ENCODE data around the gene ITFG1.
A peak's percentile ranks its signal among the peaks of the same experiment; 100 is the strongest.

Gene ITFG1

DNA sequence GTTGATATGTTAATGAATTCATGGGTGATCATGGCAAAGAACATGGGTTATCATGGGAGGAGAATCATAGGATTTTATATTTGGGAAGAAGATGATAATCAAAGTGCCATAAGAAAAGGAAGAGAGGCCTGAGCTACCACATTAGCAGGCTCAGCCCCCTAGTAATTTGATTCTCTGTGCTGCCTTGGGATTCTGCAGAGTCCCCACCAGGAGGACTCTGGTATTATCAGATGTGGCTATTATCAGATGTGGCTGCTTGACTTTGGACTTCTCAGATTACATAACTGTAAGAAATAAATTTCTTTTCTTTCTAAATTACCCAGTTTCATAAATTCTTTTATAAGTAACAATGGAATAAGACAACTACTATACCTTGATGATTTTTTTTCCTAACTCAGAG lies 137.6 kb downstream of the ITFG1 start:
- no peak for DNase-seq (ENCODE audit: low read depth)

DNA sequence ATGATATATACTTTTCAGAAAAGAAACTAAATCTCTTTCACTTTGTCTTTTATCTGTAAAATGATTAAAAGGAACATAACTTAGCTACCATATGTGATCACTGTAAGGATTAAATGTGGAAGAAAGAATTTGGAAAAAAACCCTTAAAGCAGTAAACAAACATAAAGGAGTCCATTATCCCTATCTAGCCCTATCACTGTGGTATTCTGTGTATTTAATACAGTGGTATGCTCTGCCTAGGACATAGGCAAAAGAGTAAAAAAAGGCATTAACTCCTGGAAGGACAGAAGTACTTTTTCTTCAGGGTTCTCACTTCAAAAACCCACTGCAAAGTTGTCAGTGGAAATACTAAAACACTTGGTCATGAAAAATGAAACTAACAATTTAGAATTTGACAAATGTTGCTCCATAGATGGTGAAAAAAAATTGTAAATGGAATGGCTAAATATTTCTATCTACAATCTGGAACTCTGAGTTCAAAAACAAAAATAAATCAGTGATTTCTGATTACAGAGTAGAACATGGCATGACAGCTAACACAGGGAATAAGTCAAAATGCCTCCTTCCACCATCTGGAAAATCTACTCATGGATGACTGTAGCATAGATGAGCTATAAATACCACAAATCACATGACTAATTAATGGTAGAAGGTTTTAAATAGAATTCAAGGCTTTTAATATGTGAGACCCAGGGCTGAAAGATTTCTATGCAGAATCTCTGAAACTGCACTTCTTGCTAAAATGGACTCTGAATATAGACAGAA lies 140.1 kb downstream of the ITFG1 start:
- no peak for DNase-seq (ENCODE audit: low read depth)

DNA sequence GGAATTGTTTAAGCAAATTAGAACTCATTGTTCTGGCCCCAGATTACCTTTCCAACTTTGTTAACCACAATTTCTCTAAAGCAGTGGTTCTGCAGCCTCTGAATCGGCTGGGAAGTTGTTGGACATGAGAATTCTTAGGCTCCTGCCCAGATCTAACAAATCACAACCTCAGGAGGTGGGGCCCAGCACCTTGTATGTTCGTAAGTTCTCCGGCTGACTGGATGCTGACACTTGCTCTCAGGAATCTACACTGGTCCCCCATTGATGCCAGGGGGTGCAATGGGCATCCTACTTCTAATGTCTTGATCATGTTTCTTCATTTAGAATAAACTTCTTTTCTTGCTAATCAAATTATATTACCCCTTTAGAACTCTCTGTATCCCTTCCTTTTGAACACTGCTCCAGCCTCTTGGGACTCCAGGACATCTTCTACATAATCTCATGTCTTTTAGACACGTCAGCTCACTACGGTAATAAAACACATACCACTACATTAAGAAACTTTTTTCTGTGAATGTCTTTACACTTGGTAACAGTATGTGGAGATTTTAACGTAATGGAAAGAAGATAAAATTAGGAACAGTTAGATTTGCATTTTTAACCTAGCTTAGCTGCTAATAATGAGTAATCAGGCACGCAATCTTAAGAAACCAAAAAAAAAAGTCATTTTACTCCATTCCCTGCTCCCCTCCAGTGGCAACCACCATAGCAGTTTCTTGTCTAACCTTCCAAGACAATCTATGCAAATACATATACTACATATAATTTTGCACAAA lies 143.2 kb downstream of the ITFG1 start:
- DNase-seq (ENCODE audit: low read depth), result no peak

DNA sequence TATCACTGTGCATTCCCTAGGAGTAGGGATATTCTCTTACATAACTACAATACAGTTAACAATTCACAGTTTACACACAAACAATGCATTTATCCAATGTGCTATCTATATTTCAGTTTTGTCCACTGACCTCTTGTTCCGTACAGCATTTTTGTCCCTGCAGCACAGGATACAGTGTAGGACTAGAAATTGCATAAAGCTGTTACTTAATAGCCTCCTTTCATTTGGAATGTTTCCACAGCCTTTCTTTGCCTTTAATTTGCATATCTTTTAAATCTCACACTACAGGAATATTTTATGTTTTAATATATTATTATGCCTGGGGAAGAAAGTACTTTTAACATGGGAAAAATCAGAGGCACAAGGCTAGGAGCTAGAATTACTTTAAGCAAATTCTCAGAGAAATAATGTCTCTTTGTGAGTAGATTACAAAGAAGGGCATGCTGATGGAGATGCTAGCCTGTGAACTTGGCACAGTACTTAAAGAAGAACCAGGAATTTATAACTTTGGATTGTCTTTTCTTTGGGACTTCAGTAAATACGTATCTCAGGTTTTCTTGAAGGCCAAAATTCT lies 144.3 kb downstream of the ITFG1 start:
- DNase-seq (ENCODE audit: low read depth), result no peak

DNA sequence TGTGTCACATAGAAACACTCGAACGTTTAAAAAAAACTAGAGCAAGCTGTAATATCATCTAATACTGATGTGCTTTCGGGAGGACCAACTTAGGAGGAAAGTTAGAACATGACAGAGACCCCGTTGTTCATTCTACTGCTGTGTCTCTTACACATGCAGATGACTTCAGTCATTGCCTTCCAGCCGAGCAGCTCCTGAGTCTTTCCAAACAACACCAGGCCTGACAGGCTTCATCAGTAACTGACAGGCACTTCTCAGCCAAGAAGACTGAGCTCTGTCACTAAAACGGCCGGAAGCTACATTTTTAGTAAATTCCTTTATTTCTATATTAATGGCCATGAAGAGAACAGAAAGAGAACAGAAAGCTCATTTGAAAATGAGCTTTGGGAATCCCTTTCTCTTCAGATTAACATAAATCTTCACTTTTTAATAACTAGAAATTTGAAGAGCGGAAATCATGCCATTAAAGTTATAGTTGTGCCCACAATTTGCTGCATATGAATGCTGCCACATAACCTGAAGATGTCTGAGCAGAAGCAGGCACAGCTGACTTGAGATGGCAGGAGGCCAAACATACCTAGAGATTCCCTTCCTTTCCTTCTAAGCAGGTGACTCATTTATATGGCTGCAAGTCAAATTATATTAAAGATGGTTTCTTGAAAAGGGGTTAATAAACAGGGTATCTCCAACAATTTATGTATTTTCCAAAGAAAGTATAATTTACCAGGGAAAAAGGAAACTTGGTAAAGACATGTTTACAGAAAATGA lies 148.9 kb downstream of the ITFG1 start:
- DNase-seq (ENCODE audit: low read depth), result no peak

DNA sequence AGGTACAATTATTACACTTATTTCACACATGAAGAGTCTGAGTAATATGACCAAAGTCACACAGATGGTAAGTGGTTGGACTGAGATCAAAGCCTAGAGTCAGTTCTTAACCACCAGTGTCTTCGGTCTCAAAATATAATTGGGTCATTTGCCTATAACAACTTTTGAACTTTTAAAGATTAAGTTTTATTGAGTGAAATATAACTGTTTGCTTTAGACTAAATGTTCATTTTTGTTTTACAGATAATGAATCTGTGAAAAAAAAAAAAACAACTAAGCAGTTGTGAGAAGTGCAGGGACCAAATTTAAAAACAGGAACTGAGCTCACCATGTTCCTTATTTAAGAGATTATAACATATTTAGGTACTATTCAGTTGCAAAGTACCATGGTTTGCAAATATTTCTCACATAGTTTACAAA lies 150.1 kb downstream of the ITFG1 start:
- DNase-seq (ENCODE audit: low read depth), result no peak

DNA sequence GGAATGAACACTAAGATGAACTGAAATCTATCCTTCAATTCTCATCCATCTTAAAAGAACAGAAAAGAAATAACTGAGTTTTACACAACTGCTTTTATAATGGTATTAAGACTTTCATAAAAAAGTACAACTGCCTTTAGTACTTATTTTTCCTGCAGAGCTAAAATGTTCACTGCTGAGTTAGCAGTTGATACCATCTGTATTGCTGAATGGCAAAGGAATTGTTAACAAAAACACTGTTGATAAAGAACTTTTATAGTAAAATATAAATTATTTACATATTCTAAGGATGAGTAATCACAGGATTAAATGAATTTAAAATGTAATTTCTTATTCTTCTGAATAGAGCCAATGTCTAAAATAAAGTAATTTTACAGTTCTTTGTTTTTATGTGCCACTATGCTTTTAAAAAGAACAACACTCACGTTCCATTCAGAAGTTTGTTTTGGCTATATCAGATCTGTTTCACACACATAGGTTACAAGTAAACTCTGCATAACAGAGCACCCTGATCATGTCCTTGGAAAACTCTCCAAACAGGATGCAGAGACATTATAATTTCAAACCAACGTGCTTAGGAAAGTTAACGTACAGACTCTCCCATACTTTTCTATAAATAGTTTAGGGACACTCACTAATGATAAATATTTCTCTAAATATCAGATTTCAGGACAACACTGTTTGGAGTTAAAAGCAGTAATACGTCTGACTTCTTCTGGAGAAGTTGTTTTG lies 151.1 kb downstream of the ITFG1 start:
- no peak for DNase-seq (ENCODE audit: low read depth)

DNA sequence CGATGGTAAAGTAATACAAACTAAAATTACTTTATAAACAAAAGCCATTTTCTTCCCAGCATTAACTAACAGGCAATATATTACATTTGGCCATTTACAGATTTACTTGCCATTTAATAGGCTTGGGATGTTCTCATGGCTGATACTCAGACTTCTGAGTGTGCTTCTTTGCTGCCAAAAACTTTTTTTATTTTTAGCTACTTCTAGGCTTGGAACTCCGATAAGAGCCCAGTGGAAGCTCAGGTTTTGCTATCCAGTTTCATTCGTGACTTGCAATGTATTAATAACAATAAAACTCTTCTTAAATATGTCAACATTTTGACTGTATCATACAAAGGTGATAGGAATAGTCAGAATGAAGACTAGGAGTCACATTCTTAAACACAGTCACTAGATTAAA lies 152.3 kb downstream of the ITFG1 start:
- DNase-seq (ENCODE audit: low read depth), result no peak

DNA sequence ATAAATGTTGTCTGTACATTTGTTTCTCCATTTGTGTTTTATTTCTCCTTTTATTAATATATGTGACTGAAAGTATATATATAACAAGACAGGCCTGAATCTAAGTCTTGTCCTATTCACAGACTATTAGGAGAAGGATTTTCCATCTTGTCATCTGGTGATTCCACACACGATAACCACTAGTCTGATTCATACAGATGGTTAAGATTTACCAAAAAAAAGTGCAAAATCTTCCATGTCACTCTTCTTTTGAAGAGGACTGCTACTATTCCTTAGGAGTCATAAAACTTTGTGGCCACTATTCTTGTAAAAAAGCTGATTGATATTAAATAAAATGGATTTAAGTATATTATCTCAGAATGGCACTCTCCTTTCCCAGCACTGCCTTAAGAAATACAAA lies 156.3 kb downstream of the ITFG1 start:
- no peak for DNase-seq (ENCODE audit: low read depth)

DNA sequence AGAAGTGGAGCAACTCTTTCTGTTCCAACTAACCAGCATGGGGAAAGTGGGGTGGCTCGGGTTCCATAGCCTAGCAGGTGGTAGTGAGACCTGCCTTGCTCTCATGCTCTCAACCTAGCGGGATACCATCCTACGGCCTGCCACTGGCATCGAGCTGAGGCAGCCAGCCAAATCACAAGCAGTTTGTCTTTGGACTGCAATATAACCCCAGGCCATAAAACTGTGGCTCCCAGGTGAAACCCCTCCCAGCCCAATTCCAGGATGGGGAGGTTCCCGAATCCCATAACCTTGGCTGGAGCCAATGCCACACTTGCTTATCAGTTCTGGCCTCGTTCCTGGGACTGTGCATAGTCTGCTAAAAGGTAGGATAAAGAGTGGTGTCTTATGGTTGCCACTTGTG lies 161.3 kb downstream of the ITFG1 start:
- no peak for DNase-seq (ENCODE audit: low read depth)

DNA sequence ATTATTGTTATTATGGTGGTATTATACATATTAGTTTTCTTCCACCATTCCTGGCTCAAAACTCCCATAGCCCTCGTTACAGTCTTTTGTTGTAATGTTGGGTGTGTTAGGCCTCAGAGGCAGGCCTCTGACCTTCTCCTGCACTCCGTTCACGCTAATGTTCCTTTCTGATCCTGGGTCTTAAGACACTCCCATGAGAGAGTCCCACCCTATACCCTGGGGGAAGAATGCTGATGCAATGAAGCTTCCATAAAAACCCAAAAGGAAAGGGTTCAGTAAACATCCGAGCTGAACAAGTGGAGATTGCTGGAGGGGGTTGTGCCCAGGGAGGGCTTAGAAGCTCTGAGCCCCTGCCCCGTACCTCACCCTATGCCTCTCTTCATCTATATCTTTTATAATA lies 175.9 kb downstream of the ITFG1 start:
- no peak for DNase-seq (ENCODE audit: low read depth)

DNA sequence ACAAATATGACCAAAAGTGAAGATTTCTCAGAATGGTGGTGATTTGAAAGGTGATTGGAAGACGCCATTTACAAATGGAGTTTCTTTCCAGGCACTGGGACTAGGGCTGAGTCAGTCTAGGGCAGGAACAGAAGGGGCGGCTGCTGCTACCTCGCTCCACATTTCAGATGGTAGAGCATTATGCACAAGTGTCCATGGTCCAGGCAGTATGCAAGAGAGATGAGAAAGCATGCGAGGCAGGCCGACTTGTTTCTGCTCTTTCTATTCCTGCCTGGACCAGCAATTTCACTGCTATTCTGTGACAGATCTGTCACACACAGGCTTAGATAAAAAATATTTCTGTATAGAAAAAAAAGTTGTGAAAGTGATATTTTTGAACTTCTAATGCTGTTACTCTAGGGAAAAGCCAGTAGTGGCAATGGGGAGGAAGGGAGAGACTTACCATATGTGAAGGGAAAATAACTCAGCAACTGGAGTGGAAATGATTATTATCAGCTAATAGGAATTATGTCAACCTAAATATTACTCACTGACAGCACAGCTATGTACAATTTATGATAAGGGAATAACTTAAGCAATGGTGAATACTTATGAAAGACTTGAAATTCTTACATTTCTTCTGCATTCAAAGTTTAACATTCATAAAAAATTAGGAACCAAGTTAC lies 182.4 kb downstream of the ITFG1 start:
- no peak for DNase-seq (ENCODE audit: low read depth)

DNA sequence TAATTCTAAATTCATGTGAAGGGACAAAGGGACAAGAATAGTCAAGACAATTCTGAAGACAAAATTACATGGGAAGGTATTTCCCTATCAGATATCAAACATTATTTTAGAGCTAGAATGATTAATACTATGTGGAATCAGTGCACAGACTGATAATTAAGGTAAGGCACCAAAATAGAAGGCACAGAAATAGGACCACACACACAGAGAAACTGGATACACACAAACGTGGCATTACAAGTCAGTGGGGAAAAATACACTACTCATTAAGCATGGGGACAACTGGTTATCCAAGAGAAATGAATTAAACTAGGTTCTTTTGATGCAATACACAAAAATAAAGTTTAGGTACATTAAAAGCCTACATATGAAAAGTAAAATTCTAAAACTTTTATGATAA lies 184.3 kb downstream of the ITFG1 start:
- no peak for DNase-seq (ENCODE audit: low read depth)

DNA sequence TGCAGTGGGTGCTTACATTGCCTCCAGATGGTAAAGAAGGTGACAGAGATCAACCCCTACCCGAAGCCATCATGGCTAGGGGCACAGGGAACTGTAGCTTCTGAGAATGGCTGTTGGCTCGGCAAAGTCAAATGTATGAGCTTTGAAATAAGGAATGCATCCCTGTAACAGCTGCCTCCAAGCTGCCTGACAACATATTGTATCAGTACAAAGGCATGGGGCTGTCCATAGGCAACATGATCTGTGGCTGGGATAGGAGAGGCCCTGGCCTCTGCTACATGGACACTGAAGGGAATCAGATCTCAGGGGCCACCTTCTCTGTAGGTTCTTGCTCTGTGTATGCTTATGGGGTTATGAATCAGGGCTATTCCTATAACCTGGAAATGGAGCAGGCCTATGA lies 197.9 kb downstream of the ITFG1 start:
- no peak for DNase-seq (ENCODE audit: low read depth)

DNA sequence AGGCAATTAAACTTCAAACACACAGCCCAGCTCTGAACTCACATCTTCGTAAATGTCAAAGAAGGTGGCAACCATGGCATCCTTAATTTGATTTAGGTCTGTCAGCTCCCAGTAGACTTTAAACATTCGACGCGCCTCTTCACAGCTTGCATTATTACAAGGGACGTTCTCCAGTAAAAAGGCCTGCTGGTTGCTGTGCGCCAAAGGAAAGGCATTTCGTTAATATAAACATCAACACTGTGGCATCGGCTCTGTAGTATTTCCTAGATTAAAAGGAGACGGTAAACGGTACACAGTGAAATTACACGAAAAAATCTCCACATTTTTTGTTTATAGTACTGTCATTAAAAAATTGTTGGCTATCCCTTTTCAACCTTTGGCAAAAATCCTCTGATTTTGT lies 200.4 kb downstream of the ITFG1 start:
- no peak for DNase-seq (ENCODE audit: low read depth)

DNA sequence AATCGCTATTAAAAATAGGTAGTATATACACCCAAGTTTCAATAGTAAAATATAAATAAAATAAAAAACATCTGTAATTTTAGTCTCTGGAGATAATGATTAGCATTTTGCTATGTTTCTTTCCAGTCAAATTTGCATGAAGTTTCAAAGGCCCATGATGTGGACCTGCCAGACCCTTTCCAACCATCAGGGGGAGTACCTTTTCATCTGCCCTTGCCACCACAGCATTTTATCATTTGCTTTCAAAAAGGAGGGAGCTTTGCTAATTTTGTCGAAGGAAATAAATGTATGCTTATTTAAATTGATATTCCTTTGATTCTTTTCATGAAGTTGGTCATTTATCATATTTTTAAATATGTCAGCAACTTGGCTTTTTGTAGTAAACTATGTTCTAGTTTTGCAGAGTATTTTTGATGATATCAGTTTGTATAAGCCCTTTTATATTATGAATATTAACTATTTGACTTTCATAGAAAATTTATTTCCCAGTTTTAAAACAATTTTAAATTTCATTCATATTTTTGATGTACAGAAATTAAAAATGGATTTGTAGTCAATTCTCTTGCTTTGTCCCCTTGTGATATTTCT lies 201.9 kb downstream of the ITFG1 start:
- peak; percentile 2 for DNase-seq (ENCODE audit: low read depth)

DNA sequence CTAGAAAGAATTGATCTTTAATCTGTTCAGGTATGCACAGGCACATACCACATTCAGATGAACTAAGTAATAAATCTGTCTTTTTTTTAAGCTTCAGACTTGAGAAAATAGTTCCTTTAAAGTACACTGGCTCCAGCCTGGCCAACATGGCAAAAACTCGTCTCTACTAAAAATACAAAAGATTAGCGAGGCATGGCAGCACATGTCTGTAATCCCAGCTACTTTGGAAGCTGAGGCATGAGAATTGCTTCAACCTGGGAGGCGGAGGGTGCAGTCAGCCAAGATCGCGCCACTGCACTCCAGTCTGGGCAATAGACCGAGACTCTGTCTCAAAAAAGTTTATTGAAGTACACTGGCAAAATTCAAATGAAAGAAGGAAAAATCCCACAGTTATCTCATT lies 206.1 kb downstream of the ITFG1 start:
- DNase-seq (ENCODE audit: low read depth), result no peak

DNA sequence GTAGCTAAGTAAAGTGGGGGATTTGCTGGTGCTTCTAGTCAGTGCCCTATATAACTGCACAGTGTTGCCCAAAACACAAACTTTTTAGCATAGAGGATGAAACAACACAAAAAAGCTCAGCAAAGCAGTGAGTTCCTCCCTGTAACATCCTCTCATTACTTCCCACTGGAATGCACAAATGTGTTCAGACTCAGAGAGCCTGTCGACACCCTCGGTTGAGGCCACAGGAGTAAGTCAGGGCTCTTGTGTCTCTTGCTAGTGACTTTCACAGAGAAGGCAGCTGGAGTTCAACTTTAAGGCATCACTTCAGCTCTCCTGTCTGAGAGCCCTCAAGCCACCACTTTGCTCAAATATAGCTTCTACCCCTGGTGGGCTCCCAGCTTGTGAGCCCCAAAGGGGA lies 209.9 kb downstream of the ITFG1 start:
- no peak for DNase-seq (ENCODE audit: low read depth)

DNA sequence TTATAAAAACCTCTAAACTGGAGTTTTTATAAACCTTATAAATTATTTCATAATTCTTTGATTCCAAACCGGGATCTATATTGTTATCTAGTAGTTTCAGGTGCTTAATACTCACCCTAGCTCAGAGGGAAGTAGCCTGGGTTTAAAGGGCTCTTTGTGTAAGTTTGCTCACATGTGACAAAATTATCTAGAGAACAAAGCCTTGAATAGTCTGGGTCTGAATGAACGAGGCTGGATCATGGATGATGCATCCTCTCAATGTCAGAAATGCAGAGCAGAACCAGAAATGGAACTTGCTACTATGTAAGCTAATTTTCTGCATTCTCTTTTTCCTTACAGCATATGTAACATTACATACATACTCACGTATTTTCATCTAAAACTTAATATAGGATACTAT lies 213.2 kb downstream of the ITFG1 start:
- DNase-seq (ENCODE audit: low read depth), result no peak

DNA sequence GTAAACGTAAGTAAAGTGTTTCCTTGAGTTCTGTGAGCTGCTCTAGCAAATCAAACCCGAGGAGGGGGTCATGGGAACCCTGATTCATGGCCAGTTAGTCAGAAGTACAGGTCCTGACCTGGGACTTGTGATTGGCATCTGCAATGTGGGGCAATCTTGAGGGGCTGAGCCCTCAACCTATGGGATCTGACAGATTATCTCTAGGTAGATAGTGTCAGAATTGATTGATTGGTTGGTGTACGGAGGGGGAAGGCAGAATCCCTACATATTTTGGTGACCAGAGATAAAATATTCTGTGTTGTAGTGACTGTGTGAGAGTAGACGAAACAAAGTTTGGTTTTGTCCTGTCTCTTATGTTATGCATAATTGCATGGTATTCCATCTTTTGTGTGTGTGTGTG lies 216.7 kb downstream of the ITFG1 start:
- DNase-seq (ENCODE audit: low read depth), result no peak

DNA sequence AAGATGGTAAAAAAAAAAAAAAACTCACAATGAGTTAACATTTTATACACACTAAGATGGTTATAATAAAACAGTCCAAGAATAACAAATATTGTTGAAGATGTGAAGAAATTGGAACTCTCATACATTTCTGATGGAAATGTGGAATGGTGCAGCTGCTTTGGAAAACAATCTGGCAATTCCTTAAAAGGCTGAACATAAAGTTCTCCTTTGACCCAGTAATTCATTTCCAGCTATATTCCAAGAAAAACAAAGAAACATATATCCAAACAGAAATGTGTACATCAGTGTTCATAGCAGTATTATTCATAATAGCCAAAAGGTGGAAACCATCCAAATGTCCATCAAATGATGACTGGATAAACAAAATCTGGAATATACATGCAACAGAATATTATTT lies 219.8 kb downstream of the ITFG1 start:
- DNase-seq (ENCODE audit: low read depth), result no peak
